ENCODE measurements around the gene RASGRP4. TPM values are rescaled to one million over a fixed set of nuclear protein-coding genes. Genes with fewer than 3 reads are reported as not detected.

The RASGRP4 gene
- total RNA-seq, 1 donor from 2014 or later = 1.8 TPM

- DNase-seq (ENCODE audit: low spot score) = peak; percentile 84
- intact Hi-C loops (cut with micrococcal nuclease) = loop anchor here (1.0 to 2.0 kb wide), 6 partner anchors 12 to 488 kb away; partner anchors contain the start of genes GGN, PSMD8, SIPA1L3 and SPRED3
- peak overlapping the region; percentile 81 for H3K27ac Mint-ChIP-seq
- peaks cover 22% of the 10 kb centered on the region for H3K4me1 Mint-ChIP-seq (ENCODE audit: low read depth)
- H3K4me3 Mint-ChIP-seq = peak overlapping the region; percentile 90
- no peaks in the 10 kb centered on the region for H3K36me3 Mint-ChIP-seq (ENCODE audit: low read depth)
- peaks cover 29% of the 10 kb centered on the region for H3K27me3 Mint-ChIP-seq (ENCODE audit: insufficient read depth)
- H3K9me3 Mint-ChIP-seq = no peaks in the 10 kb centered on the region
These were observed 63.7 kb downstream of the RASGRP4 start for GRCh38 chr19:38362076-38362945.

- Mint-ChIP-seq H3K9me3 (no peaks in the 10 kb centered on the region), H3K36me3 (ENCODE audit: low read depth) (no peaks in the 10 kb centered on the region), H3K4me1 (ENCODE audit: low read depth) (peaks cover 22% of the 10 kb centered on the region), H3K27ac (peak overlapping the region; percentile 61), H3K4me3 (peak overlapping the region; percentile 90), H3K27me3 (ENCODE audit: insufficient read depth) (peaks cover 30% of the 10 kb centered on the region)
- DNase-seq (ENCODE audit: low spot score) = peak; percentile 69
- intact Hi-C loops (cut with micrococcal nuclease) = loop anchor here (1.0 to 2.0 kb wide), 6 partner anchors 13 to 489 kb away; partner anchors contain the start of genes GGN, PSMD8, SIPA1L3 and SPRED3
These were observed 64.4 kb downstream of the RASGRP4 start for GRCh38 chr19:38361633-38362075.

GRCh38 chr19:38360839-38361631 lies 65.0 kb downstream of the RASGRP4 start:
- Mint-ChIP-seq H3K27ac (peak overlapping the region; percentile 22), H3K36me3 (ENCODE audit: low read depth) (no peaks in the 10 kb centered on the region), H3K9me3 (no peaks in the 10 kb centered on the region)

GRCh38 chr19:38360351-38360750 lies 65.7 kb downstream of the RASGRP4 start:
- Mint-ChIP-seq H3K9me3 (no peaks in the 10 kb centered on the region), H3K27ac (no peak overlapping the region), H3K4me3 (peak overlapping the region; percentile 90), H3K4me1 (ENCODE audit: low read depth) (peaks cover 22% of the 10 kb centered on the region), H3K36me3 (ENCODE audit: low read depth) (no peaks in the 10 kb centered on the region), H3K27me3 (ENCODE audit: insufficient read depth) (peaks cover 39% of the 10 kb centered on the region)
- DNase-seq (ENCODE audit: low spot score) = no peak
- intact Hi-C loops (cut with micrococcal nuclease) = no loop called here

More at GRCh38 chr19:38360839-38361631, 65.0 kb downstream of the RASGRP4 start:
- intact Hi-C loops (cut with micrococcal nuclease) = no loop called here
- H3K4me1 Mint-ChIP-seq (ENCODE audit: low read depth) = peaks cover 22% of the 10 kb centered on the region
- peak overlapping the region; percentile 90 for H3K4me3 Mint-ChIP-seq
- DNase-seq (ENCODE audit: low spot score) = no peak
- H3K27me3 Mint-ChIP-seq (ENCODE audit: insufficient read depth) = peaks cover 34% of the 10 kb centered on the region

GRCh38 chr19:38359242-38360021 lies 66.6 kb downstream of the RASGRP4 start:
- DNase-seq (ENCODE audit: low spot score) = no peak
- no peak overlapping the region for H3K27ac Mint-ChIP-seq
- no peak overlapping the region for H3K4me3 Mint-ChIP-seq
- peaks cover 41% of the 10 kb centered on the region for H3K27me3 Mint-ChIP-seq (ENCODE audit: insufficient read depth)
- H3K4me1 Mint-ChIP-seq (ENCODE audit: low read depth) = peaks cover 22% of the 10 kb centered on the region
- H3K36me3 Mint-ChIP-seq (ENCODE audit: low read depth) = no peaks in the 10 kb centered on the region
- intact Hi-C loops (cut with micrococcal nuclease) = no loop called here
- H3K9me3 Mint-ChIP-seq = no peaks in the 10 kb centered on the region

Other genes with a start within 250 kb of the RASGRP4 start
- 1.4 and 1.7 TPM in 2 replicates for gene DPF1, start 202.0 kb downstream of the RASGRP4 start, total RNA-seq
- gene PPP1R14A, start 169.8 kb downstream of the RASGRP4 start, total RNA-seq = 65.1 and 66.9 TPM in 2 replicates
- gene SPINT2, start 161.6 kb downstream of the RASGRP4 start, total RNA-seq = 79.6 and 86.8 TPM in 2 replicates
- 0.71 TPM in 1 of 2 replicates, not detected in the other for gene C19orf33, start 122.0 kb downstream of the RASGRP4 start, total RNA-seq
- 89.8 and 96.0 TPM in 2 replicates for gene YIF1B, start 110.3 kb downstream of the RASGRP4 start, total RNA-seq
- gene KCNK6, start 106.4 kb downstream of the RASGRP4 start, total RNA-seq = 21.1 and 22.1 TPM in 2 replicates
- 3.0 and 4.8 TPM in 2 replicates for gene CATSPERG, start 90.4 kb downstream of the RASGRP4 start, total RNA-seq
- gene PSMD8, start 51.6 kb downstream of the RASGRP4 start, total RNA-seq = 292 and 298 TPM in 2 replicates
- gene GGN, start 38.2 kb downstream of the RASGRP4 start, total RNA-seq = 0.17 and 0.39 TPM in 2 replicates
- 2.2 and 2.6 TPM in 2 replicates for gene SPRED3, start 37.5 kb downstream of the RASGRP4 start, total RNA-seq
- gene FAM98C, start 23.1 kb downstream of the RASGRP4 start, total RNA-seq = 26.6 and 27.5 TPM in 2 replicates
- gene RYR1, start 7.5 kb upstream of the RASGRP4 start, total RNA-seq = 2.6 and 3.8 TPM in 2 replicates
- 159 and 182 TPM in 2 replicates for gene MAP4K1, start 191.7 kb upstream of the RASGRP4 start, total RNA-seq
- 309 and 326 TPM in 2 replicates for gene EIF3K, start 193.0 kb upstream of the RASGRP4 start, total RNA-seq
- 281 and 287 TPM in 2 replicates for gene ACTN4, start 221.4 kb upstream of the RASGRP4 start, total RNA-seq

All from activated T-helper 1 cell treated with anti-CD3 and anti-CD28 coated beads, Interleukin-12 subunit alpha, Interleukin-12 subunit beta, Interleukin-2, Interleukin-4 antibody, amounts not matched to agents 30 ng/mL and 10 ng/mL and 1 ng/mL, durations not matched to agents 14 hours and 24 hours and 36 hours (primary cell).